ENCODE measurements around the gene CHST9. TPM values are rescaled to one million over a fixed set of nuclear protein-coding genes. Genes with fewer than 3 reads are reported as not detected.

CHST9 gene
- total and polyA plus RNA-seq, 2 experiments from 2014 or later, result 15.5 to 16.8 TPM

DNA sequence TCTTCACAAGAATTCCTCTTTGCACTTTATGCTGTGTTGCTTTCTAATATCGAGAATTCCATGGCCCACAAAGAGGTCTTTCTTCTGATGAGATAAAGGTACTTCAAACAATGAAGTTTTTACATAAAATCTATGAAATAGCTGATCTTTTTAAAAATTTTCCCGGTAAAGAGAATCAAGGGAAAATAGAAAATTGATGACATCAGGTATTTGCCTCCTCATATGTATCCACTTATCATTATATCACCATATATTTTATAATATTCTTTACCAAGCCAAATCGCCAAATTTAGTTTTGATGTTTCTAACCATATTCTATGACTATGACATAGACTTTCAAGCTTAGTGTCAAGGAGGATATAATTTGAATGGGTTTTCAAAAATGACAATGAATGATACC is 139.8 kb downstream of the CHST9 start:
- Histone ChIP-seq H3K79me2 (replicated peaks; ENCODE audit: insufficient read depth) (no peaks in the 10 kb centered on the region), H2AFZ (no peak overlapping the region), H4K20me1 (replicated peaks; ENCODE audit: insufficient read depth) (no peaks in the 10 kb centered on the region), H3K27ac (ENCODE audit: low read depth) (no peak overlapping the region), H3F3A (replicated peaks; ENCODE audit: low read depth) (no peaks in the 10 kb centered on the region), H3K36me3 (ENCODE audit: insufficient read depth) (no peaks in the 10 kb centered on the region), H3K4me3 (no peak overlapping the region), H3K4me2 (no peak overlapping the region), H3K4me1 (ENCODE audit: insufficient read depth) (no peaks in the 10 kb centered on the region), H3K27me3 (ENCODE audit: insufficient read depth) (no peaks in the 10 kb centered on the region), H3K9me2 (ENCODE audit: insufficient read depth) (no peaks in the 10 kb centered on the region)
- H3K27me3 Mint-ChIP-seq (ENCODE audit: insufficient read depth, low read depth, poor library complexity), result no peaks in the 10 kb centered on the region
- DNase-seq (ENCODE audit: low spot score) (no peak), ATAC-seq (no peak)
- H3K4me3 Mint-ChIP-seq, result no peak overlapping the region
- no peaks in the 10 kb centered on the region for H3K9me3 Mint-ChIP-seq
- no peaks in the 10 kb centered on the region for H3K4me1 Mint-ChIP-seq
- H3K36me3 Mint-ChIP-seq (ENCODE audit: low read depth), result no peaks in the 10 kb centered on the region
- TF ChIP-seq EZH2 (IDR thresholded peaks at IDR 0.05; ENCODE audit: low read depth, unreplicated experiment) (no peak), CREB1 (CRISPR knock-in tag; IDR thresholded peaks at IDR 0.05; ENCODE audit: low read depth) (no peak), POLR2AphosphoS5 (IDR thresholded peaks at IDR 0.05; ENCODE audit: low read depth) (no peak), ZNF114 (CRISPR knock-in tag; IDR thresholded peaks at IDR 0.05) (no peak), ZNF331 (CRISPR knock-in tag; IDR thresholded peaks at IDR 0.05; ENCODE audit: low read depth) (no peak), STAT1 (IDR thresholded peaks at IDR 0.05; ENCODE audit: unreplicated experiment) (no peak), REST (IDR thresholded peaks at IDR 0.05; ENCODE audit: unreplicated experiment) (no peak), CTCF (conservative IDR thresholded peaks at IDR 0.05; ENCODE audit: low read depth in 2 of 2) (no peak), NANOG (IDR thresholded peaks at IDR 0.05; ENCODE audit: borderline replicate concordance) (no peak), EZH2phosphoT487 (IDR thresholded peaks at IDR 0.05; ENCODE audit: unreplicated experiment) (no peak), JUNB (IDR thresholded peaks at IDR 0.05; ENCODE audit: unreplicated experiment) (no peak)
- TF ChIP-seq, protein P1, sequence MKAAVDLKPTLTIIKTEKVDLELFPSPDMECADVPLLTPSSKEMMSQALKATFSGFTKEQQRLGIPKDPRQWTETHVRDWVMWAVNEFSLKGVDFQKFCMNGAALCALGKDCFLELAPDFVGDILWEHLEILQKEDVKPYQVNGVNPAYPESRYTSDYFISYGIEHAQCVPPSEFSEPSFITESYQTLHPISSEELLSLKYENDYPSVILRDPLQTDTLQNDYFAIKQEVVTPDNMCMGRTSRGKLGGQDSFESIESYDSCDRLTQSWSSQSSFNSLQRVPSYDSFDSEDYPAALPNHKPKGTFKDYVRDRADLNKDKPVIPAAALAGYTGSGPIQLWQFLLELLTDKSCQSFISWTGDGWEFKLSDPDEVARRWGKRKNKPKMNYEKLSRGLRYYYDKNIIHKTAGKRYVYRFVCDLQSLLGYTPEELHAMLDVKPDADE (IDR thresholded peaks at IDR 0.05), result no peak
- TF ChIP-seq, protein P2, sequence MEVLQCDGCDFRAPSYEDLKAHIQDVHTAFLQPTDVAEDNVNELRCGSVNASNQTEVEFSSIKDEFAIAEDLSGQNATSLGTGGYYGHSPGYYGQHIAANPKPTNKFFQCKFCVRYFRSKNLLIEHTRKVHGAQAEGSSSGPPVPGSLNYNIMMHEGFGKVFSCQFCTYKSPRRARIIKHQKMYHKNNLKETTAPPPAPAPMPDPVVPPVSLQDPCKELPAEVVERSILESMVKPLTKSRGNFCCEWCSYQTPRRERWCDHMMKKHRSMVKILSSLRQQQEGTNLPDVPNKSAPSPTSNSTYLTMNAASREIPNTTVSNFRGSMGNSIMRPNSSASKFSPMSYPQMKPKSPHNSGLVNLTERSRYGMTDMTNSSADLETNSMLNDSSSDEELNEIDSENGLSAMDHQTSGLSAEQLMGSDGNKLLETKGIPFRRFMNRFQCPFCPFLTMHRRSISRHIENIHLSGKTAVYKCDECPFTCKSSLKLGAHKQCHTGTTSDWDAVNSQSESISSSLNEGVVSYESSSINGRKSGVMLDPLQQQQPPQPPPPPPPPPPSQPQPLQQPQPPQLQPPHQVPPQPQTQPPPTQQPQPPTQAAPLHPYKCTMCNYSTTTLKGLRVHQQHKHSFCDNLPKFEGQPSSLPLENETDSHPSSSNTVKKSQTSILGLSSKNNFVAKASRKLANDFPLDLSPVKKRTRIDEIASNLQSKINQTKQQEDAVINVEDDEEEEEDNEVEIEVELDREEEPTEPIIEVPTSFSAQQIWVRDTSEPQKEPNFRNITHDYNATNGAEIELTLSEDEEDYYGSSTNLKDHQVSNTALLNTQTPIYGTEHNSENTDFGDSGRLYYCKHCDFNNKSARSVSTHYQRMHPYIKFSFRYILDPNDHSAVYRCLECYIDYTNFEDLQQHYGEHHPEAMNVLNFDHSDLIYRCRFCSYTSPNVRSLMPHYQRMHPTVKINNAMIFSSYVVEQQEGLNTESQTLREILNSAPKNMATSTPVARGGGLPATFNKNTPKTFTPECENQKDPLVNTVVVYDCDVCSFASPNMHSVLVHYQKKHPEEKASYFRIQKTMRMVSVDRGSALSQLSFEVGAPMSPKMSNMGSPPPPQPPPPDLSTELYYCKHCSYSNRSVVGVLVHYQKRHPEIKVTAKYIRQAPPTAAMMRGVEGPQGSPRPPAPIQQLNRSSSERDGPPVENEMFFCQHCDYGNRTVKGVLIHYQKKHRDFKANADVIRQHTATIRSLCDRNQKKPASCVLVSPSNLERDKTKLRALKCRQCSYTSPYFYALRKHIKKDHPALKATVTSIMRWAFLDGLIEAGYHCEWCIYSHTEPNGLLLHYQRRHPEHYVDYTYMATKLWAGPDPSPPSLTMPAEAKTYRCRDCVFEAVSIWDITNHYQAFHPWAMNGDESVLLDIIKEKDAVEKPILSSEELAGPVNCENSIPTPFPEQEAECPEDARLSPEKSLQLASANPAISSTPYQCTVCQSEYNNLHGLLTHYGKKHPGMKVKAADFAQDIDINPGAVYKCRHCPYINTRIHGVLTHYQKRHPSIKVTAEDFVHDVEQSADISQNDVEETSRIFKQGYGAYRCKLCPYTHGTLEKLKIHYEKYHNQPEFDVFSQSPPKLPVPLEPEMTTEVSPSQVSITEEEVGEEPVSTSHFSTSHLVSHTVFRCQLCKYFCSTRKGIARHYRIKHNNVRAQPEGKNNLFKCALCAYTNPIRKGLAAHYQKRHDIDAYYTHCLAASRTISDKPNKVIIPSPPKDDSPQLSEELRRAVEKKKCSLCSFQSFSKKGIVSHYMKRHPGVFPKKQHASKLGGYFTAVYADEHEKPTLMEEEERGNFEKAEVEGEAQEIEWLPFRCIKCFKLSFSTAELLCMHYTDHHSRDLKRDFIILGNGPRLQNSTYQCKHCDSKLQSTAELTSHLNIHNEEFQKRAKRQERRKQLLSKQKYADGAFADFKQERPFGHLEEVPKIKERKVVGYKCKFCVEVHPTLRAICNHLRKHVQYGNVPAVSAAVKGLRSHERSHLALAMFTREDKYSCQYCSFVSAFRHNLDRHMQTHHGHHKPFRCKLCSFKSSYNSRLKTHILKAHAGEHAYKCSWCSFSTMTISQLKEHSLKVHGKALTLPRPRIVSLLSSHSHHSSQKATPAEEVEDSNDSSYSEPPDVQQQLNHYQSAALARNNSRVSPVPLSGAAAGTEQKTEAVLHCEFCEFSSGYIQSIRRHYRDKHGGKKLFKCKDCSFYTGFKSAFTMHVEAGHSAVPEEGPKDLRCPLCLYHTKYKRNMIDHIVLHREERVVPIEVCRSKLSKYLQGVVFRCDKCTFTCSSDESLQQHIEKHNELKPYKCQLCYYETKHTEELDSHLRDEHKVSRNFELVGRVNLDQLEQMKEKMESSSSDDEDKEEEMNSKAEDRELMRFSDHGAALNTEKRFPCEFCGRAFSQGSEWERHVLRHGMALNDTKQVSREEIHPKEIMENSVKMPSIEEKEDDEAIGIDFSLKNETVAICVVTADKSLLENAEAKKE (CRISPR knock-in tag; IDR thresholded peaks at IDR 0.05), result no peak
- no peak overlapping the region for H3K27ac Mint-ChIP-seq
